Suprapubic skin (tissue), 4 donors: Measurements from ENCODE around the gene ATXN7L1. TPM values are rescaled to one million over a fixed set of nuclear protein-coding genes. Genes with fewer than 3 reads are reported as not detected.

ENCODE experiments used
- DNase-seq, 2 donors: peaks; one replicate each; pipeline ENCODE4 v3.0.0-alpha.2; 2019; ENCODE audit warnings: low spot score in 2 of 2
- H3K27ac ChIP-seq: fragments of 200-600 bp; sonication (generic); one replicate; pipeline ENCODE4 v1.5.1; 2019
- H3K27me3 ChIP-seq: fragments of 200-600 bp; sonication (generic); one replicate; pipeline ENCODE4 v1.5.1; 2019
- H3K36me3 ChIP-seq: fragments of 200-600 bp; sonication (generic); one replicate; pipeline ENCODE4 v1.5.1; 2019
- H3K4me1 ChIP-seq: fragments of 200-600 bp; sonication (generic); one replicate; pipeline ENCODE4 v1.5.1; 2019
- H3K4me3 ChIP-seq: fragments of 200-600 bp; sonication (generic); one replicate; pipeline ENCODE4 v1.5.1; 2019; ENCODE audit warnings: mild to moderate bottlenecking
- H3K9me3 ChIP-seq: fragments of 200-600 bp; sonication (generic); one replicate; pipeline ENCODE4 v1.5.1; 2019
- EP300 ChIP-seq: sonication (generic); formaldehyde crosslinking; IDR thresholded peaks from one replicate; pipeline ENCODE4 v1.6.1; 2017; ENCODE audit warnings: antibody characterized with exemption
- POLR2A ChIP-seq, 2 donors: fragments of 450-650 bp; IDR thresholded peaks; one replicate each; pipeline ENCODE4 v1.6.1; 2017; ENCODE audit warnings: antibody characterized with exemption in 2 of 2, mild to moderate bottlenecking in 2 of 2, moderate library complexity in 2 of 2
- POLR2AphosphoS5 ChIP-seq, 3 donors: sonication (generic); formaldehyde crosslinking; IDR thresholded peaks; one replicate each; pipeline ENCODE4 v1.6.1; 2017; ENCODE audit warnings: antibody characterized with exemption in 3 of 3
- WGBS: methylation state at CpG from one replicate; pipeline ENCODE4 v1.1.5; 2018; 5-methylcytosine and 5-hydroxymethylcytosine counted together
- total RNA-seq, 4 donors: library from RNA; depleted of rRNA; stranded (reverse); fragments of >200 nt; gene quantifications; one replicate each; pipeline ENCODE4 v1.1.0, GENCODE V29; 2016
- TF ChIP-seq, protein P1 (sequence below), 2 donors: fragments of 200-600 bp in 1 of 2; fragments of 450-650 bp in 1 of 2; sonication (generic) in 1 of 2; IDR thresholded peaks; one replicate each; pipeline ENCODE4 v1.5.1; 2016 to 2019; ENCODE audit warnings: antibody characterized with exemption in 2 of 2, mild to moderate bottlenecking in 1 of 2, moderate library complexity in 1 of 2

The ATXN7L1 gene
- total RNA-seq, 4 donors from 2014 or later = 14.8 to 35.6 (median 17.3) TPM

DNA sequence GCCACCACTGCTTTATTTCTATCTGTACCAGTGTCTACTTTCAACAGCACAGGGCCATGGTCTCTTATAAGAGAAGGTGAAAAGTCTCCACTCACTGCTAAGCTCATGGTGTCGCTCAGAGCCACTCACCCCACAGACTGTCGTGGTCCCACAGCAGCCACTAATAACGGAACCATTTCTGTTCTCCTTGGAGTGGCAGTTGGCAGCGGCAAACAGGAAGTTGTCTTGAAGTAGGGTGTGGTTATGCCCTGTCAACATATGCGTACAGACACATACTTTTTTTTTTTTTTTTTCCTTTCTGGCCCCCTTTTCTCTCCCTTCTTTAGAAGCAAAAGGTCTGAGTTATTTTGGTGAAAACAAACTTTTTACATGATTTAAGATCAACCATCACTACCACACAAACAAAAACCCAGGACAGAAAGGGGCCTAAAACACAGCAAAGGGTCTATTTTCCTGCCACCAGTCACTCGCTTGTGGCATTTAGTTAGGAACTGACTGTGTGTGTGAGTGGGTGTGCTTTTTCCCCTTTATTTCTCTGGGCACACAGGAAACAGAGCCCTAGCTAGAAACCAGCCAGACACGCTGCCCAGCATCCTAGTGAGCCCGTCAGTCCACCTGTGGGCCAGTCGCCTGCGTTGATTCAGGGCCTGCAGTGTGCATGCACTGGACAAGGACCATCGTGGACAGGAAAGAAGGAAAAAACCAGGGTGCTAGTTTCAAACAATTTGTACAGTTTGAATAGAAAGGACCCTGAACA lies 198.4 kb downstream of the ATXN7L1 start:
- TF ChIP-seq, protein P1, sequence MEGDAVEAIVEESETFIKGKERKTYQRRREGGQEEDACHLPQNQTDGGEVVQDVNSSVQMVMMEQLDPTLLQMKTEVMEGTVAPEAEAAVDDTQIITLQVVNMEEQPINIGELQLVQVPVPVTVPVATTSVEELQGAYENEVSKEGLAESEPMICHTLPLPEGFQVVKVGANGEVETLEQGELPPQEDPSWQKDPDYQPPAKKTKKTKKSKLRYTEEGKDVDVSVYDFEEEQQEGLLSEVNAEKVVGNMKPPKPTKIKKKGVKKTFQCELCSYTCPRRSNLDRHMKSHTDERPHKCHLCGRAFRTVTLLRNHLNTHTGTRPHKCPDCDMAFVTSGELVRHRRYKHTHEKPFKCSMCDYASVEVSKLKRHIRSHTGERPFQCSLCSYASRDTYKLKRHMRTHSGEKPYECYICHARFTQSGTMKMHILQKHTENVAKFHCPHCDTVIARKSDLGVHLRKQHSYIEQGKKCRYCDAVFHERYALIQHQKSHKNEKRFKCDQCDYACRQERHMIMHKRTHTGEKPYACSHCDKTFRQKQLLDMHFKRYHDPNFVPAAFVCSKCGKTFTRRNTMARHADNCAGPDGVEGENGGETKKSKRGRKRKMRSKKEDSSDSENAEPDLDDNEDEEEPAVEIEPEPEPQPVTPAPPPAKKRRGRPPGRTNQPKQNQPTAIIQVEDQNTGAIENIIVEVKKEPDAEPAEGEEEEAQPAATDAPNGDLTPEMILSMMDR (IDR thresholded peaks at IDR 0.05) = no peak
- TF ChIP-seq POLR2A (IDR thresholded peaks at IDR 0.05) = no peak
- Histone ChIP-seq H3K27ac (peak overlapping the region; percentile 78), H3K27me3 (no peaks in the 10 kb centered on the region), H3K36me3 (no peaks in the 10 kb centered on the region), H3K4me3 (peak overlapping the region; percentile 45), H3K9me3 (no peaks in the 10 kb centered on the region), H3K4me1 (peaks cover 63% of the 10 kb centered on the region)
- 41% methylated on average over 11 of the region's 11 CpGs for WGBS
- DNase-seq = no peak

- no peaks in the 10 kb centered on the region for H3K9me3 ChIP-seq
- DNase-seq = no peak
- peaks cover 62% of the 10 kb centered on the region for H3K4me1 ChIP-seq
- H3K36me3 ChIP-seq = no peaks in the 10 kb centered on the region
- H3K27me3 ChIP-seq = no peaks in the 10 kb centered on the region
- no peak for TF ChIP-seq EP300
- WGBS = 86% methylated on average over 4 of the region's 4 CpGs
- H3K4me3 ChIP-seq = peak overlapping the region; percentile 45
- peak overlapping the region; percentile 16 for H3K27ac ChIP-seq
These were observed 199.0 kb downstream of the ATXN7L1 start for GRCh38 chr7:105677410-105677730.

GRCh38 chr7:105675934-105676371 lies 200.4 kb downstream of the ATXN7L1 start:
- Histone ChIP-seq H3K27me3 (no peaks in the 10 kb centered on the region), H3K36me3 (no peaks in the 10 kb centered on the region), H3K4me1 (peaks cover 61% of the 10 kb centered on the region), H3K4me3 (no peak overlapping the region), H3K9me3 (no peaks in the 10 kb centered on the region), H3K27ac (no peak overlapping the region)
- TF ChIP-seq, protein P1 (IDR thresholded peaks at IDR 0.05) = no peak
- no peak for TF ChIP-seq POLR2AphosphoS5 (IDR thresholded peaks at IDR 0.05)
- no peak for TF ChIP-seq POLR2A (IDR thresholded peaks at IDR 0.05)
- TF ChIP-seq EP300 = no peak
- DNase-seq = no peak
- 91% methylated on average over 3 of the region's 8 CpGs for WGBS

- H3K4me3 ChIP-seq = no peak overlapping the region
- H3K4me1 ChIP-seq = peaks cover 49% of the 10 kb centered on the region
- H3K27ac ChIP-seq = no peak overlapping the region
- no peaks in the 10 kb centered on the region for H3K9me3 ChIP-seq
- WGBS = 77% methylated on average over 4 of the region's 4 CpGs
- H3K36me3 ChIP-seq = no peaks in the 10 kb centered on the region
- DNase-seq = no peak
- H3K27me3 ChIP-seq = no peaks in the 10 kb centered on the region
- TF ChIP-seq POLR2AphosphoS5 (IDR thresholded peaks at IDR 0.05) (no peak), POLR2A (IDR thresholded peaks at IDR 0.05) (no peak), EP300 (no peak)
- TF ChIP-seq, protein P1 (IDR thresholded peaks at IDR 0.05) = no peak
These were observed 202.0 kb downstream of the ATXN7L1 start for GRCh38 chr7:105674200-105674920.

DNA sequence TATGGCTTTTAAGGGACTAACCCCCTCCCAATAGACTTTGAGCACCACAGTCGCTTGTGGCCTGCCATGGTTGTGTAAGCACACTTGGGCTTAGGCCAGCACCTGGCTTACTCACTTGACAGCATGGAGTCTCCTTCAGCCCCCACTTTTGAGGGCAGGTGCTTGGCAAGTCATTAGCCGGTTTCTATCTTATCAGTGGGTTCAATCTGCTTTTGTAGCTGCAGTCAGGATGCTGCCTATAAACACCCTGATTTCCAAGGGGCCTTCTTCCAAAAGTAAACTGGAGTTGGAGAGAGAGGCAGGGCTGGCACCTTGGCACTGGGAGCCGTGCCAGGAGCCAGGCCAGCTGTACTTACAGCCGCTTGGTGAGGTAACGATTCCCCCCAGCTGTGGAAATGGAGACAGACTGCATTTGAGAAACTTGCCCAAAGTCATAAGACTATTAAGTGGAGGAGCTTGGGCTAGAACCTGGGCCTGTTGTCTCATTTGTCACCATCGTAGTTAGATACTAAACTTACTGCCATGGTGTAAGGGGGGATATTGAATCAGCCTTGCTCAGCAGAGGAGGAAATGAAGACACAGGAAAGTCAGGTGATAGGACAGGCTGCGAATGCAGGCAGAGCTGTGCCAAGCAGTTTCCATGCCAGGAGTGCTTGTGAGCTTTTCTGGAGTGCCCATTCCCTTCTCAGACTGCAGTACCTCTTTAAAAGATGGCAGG lies 202.9 kb downstream of the ATXN7L1 start:
- H3K9me3 ChIP-seq = no peaks in the 10 kb centered on the region
- no peaks in the 10 kb centered on the region for H3K36me3 ChIP-seq
- no peak overlapping the region for H3K27ac ChIP-seq
- no peak for DNase-seq
- H3K4me1 ChIP-seq = peaks cover 40% of the 10 kb centered on the region
- 42% methylated on average over 7 of the region's 7 CpGs for WGBS
- H3K4me3 ChIP-seq = no peak overlapping the region
- TF ChIP-seq, protein P1 (IDR thresholded peaks at IDR 0.05) = no peak
- TF ChIP-seq POLR2AphosphoS5 (IDR thresholded peaks at IDR 0.05) (no peak), EP300 (no peak), POLR2A (IDR thresholded peaks at IDR 0.05) (no peak)
- H3K27me3 ChIP-seq = no peaks in the 10 kb centered on the region
